Left ventricle myocardium inferior (tissue), 1 donor: Measurements from ENCODE around the gene ANGPTL8. TPM values are rescaled to one million over a fixed set of nuclear protein-coding genes. Genes with fewer than 3 reads are reported as not detected.

Source experiments
- DNase-seq: peaks from one replicate; pipeline ENCODE4 v3.0.0-alpha.2; 2020
- H3K27ac ChIP-seq: fragments of 200-600 bp; replicated peaks from 2 replicates; pipeline ENCODE4 v1.8.0; 2021
- H3K27me3 ChIP-seq: fragments of 200-600 bp; 2 replicates; pipeline ENCODE4 v1.8.0; 2021; ENCODE audit warnings: low read depth
- H3K36me3 ChIP-seq: fragments of 200-600 bp; 2 replicates; pipeline ENCODE4 v1.8.0; 2021
- H3K4me1 ChIP-seq: fragments of 200-600 bp; 2 replicates; pipeline ENCODE4 v1.8.0; 2021
- H3K4me3 ChIP-seq: fragments of 200-600 bp; 2 replicates; pipeline ENCODE4 v1.8.0; 2021; ENCODE audit warnings: mild to moderate bottlenecking, moderate library complexity
- H3K9me3 ChIP-seq: fragments of 200-600 bp; replicated peaks from 2 replicates; pipeline ENCODE4 v1.8.0; 2021
- CTCF ChIP-seq: fragments of 200-600 bp; IDR thresholded peaks from 2 replicates; pipeline ENCODE4 v1.8.0; 2021; ENCODE audit warnings: antibody characterized with exemption, mild to moderate bottlenecking, borderline replicate concordance
- intact Hi-C: fragments of 100-400 bp; cut with micrococcal nuclease; formaldehyde crosslinking; loops from one replicate; pipeline ENCODE4 v1.11.0; 2022
- long read RNA-seq: library from polyadenylated mRNA; unstranded; transcript quantifications from one replicate; pipeline ENCODE4 v2.0.0, GENCODE V29; 2021
- total RNA-seq: library from RNA; stranded (reverse); fragmentation: NEBNext Ultra II Directional; extraction: Animal tissue kit (Norgen Biotek cat#: 25700); gene quantifications from one replicate; pipeline ENCODE4 v1.2.1, GENCODE V29; 2021
- donor health status: DM: no; HTN: yes; CAD: no; lungs with severe emphysema.

The ANGPTL8 gene
- not detected for total RNA-seq
- long read RNA-seq, partial matches to known transcripts: 0 of 1 reads
- long read RNA-seq, other reads (novel, unspliced or antisense): 1 of 1 reads

- no peak within 1 kb of the TSS for H3K27ac ChIP-seq
- no peak for TF ChIP-seq CTCF
- H3K27me3 ChIP-seq: no peaks in the 10 kb centered on the region
- H3K36me3 ChIP-seq: peaks cover 83% of the 10 kb centered on the region
- no peak for DNase-seq
- H3K9me3 ChIP-seq: peaks cover 13% of the 10 kb centered on the region
- peaks cover 8% of the 10 kb centered on the region for H3K4me1 ChIP-seq
- intact Hi-C loops: no loop called here
- no peak within 1 kb of the TSS for H3K4me3 ChIP-seq
These were observed at the start of gene ANGPTL8 for GRCh38 chr19:11239377-11240000. ANGPTL8 (plus strand) TSS chr19:11239619; CDS start chr19:11239638, 19 bp downstream.

- H3K4me1 ChIP-seq: peaks cover 100% of the 10 kb centered on the region
- peaks cover 65% of the 10 kb centered on the region for H3K36me3 ChIP-seq
- TF ChIP-seq CTCF: no peak
- DNase-seq: no peak
- H3K27ac ChIP-seq: peak overlapping the region; percentile 95
- H3K27me3 ChIP-seq: no peaks in the 10 kb centered on the region
- H3K4me3 ChIP-seq: peak overlapping the region; percentile 84
- intact Hi-C loops: no loop called here
- no peaks in the 10 kb centered on the region for H3K9me3 ChIP-seq
These were observed 48.9 kb upstream of the ANGPTL8 start for GRCh38 chr19:11190501-11190900.

DNA sequence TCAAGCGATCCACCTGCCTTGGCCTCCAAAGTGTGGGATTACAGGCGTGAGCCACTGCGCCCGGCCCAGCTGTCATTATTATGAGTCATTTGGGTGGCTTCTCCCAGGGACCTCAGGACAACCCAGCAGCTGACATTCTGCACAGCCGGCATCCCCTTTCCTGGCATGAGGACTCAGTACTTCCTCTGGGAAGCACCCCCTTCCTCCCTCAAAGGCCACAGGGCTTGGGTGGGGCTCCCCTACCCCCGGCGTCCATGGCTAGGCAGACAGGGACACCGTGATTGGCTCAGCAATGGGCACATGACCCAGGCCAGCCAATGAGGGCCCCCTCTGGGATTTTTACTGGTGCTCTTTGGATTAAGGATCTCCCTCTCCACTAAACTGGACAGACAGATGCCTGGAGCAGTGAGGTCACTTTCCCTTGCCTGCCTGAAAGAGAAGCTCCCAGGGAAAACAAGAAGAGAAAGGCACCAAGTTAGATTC lies 48.1 kb upstream of the ANGPTL8 start:
- intact Hi-C loops: no loop called here
- H3K4me1 ChIP-seq: peaks cover 100% of the 10 kb centered on the region

GRCh38 chr19:11191934-11192333 lies 47.5 kb upstream of the ANGPTL8 start:
- Histone ChIP-seq H3K36me3 (peaks cover 50% of the 10 kb centered on the region), H3K4me1 (peaks cover 100% of the 10 kb centered on the region), H3K27ac (peak overlapping the region; percentile 95), H3K9me3 (no peaks in the 10 kb centered on the region), H3K27me3 (no peaks in the 10 kb centered on the region), H3K4me3 (peak overlapping the region; percentile 84)
- DNase-seq: no peak
- TF ChIP-seq CTCF: no peak
- intact Hi-C loops: no loop called here

More for the DNA sequence above, 48.1 kb upstream of the ANGPTL8 start:
- Histone ChIP-seq H3K27me3 (no peaks in the 10 kb centered on the region), H3K9me3 (no peaks in the 10 kb centered on the region), H3K4me3 (peak overlapping the region; percentile 84), H3K36me3 (peaks cover 57% of the 10 kb centered on the region), H3K27ac (peak overlapping the region; percentile 95)
- no peak for TF ChIP-seq CTCF
- DNase-seq: peak; percentile 83

DNA sequence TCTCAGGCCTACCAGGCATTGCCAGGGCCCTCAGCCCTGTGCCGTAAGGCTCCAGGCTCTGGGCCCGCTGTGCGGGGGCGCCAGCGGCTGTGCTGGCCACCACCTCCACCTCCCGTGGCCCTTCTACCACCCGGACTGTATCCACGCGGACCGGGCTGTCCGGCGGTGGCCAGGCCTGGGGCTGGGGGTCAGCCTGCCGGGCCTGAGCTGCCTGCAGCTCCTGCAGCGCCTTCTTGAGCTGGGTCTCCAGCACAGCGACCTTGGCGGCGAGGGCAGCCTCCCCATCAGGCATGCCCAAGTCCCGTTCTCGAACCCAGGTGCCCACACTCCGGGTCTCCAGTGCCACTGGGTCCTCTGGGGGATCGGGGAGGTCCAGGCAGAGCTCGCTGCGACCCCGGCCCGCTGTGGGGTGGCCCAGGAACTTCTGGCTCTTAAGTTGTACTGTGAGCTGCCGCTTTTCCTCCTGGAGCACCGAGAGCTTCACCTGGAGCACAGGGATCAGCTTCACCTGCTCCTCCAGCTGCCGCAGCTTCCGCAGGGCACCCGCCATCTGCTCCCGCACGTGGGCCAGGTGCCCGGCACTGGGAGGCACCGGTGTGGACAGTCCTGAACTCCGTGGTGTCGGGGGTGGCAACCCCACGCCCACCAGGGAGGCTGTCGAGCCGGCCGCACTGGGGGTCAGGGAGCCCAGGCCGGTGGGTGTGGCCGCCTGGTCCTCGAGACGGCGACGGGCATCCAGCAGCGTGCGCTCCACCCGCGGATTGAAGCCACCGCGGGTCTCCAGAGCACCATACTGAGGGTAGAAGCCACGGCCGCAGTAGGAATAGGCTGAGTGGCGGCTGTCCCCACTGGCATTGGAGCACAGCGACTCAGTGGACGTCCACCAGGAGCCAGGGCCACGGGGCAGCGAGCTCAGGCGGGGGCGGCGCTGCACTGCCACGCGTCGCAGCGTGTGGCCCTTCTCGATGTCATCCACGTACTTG lies 46.2 kb upstream of the ANGPTL8 start:
- intact Hi-C loops: no loop called here
- Histone ChIP-seq H3K9me3 (no peaks in the 10 kb centered on the region), H3K4me1 (peaks cover 98% of the 10 kb centered on the region), H3K27me3 (no peaks in the 10 kb centered on the region), H3K4me3 (peak overlapping the region; percentile 84), H3K36me3 (peaks cover 37% of the 10 kb centered on the region), H3K27ac (peak overlapping the region; percentile 95)
- DNase-seq: no peak
- no peak for TF ChIP-seq CTCF
